A549 (cell line): ENCODE results near the gene MFSD12. TPM values are rescaled to one million over a fixed set of nuclear protein-coding genes. Genes with fewer than 3 reads are reported as not detected.

Experiments used
- ATAC-seq, 2 experiments: fragments of 200-7000 bp in 1 of 2; fragments of >200 bp in 1 of 2; cut with Nextera tagmentation in 1 of 2; cut with Tn5 transposase in 1 of 2; 3 replicates each; pipeline versions ENCODE4 v1.8.0 to v1.9.1; 2018 to 2020; ENCODE audit warnings: mild to moderate bottlenecking in 1 of 2, moderate library complexity in 1 of 2
- CTCF ChIA-PET: fragments of 300-600 bp; sonication (Branson Sonifier 250); formaldehyde crosslinking; extraction: SDS; loops from one replicate; lab custom pipeline; 2021; ENCODE audit warnings: antibody characterized with exemption, inconsistent platforms; lab: Yijun Ruan, JAX
- POLR2A ChIA-PET: fragments of 350-600 bp; formaldehyde crosslinking; extraction: SDS; loops from one replicate; lab custom pipeline; 2021; ENCODE audit warnings: antibody characterized with exemption, inconsistent platforms; lab: Yijun Ruan, JAX
- DNase-seq, 2 experiments: peaks; one replicate each; pipeline versions ENCODE4 v3.0.0 to v3.0.0-alpha.2; 2011 to 2016; ENCODE audit warnings: low read depth in 1 of 2, low spot score in 1 of 2
- FAIRE-seq: peaks from 2 replicates; lab custom pipeline; 2011; peaks lifted over from hg19 to GRCh38; lab: Jason Lieb, UNC
- H3K27ac ChIP-seq, 2 experiments: fragments of >200 bp; sonication (Bioruptor Twin); formaldehyde crosslinking; 3 replicates each; pipeline ENCODE4 v1.5.1; 2016 to 2017
- H3K4me1 ChIP-seq: fragments of >200 bp; sonication (Bioruptor Twin); formaldehyde crosslinking; 3 replicates; pipeline ENCODE4 v1.6.1; 2016
- H3K4me2 ChIP-seq: fragments of >200 bp; sonication (Bioruptor Twin); formaldehyde crosslinking; 3 replicates; pipeline ENCODE4 v1.6.1; 2016
- H3K4me3 ChIP-seq: fragments of >200 bp; sonication (Bioruptor Twin); formaldehyde crosslinking; 3 replicates; pipeline ENCODE4 v1.5.1; 2016
- H3K9me3 ChIP-seq: fragments of >200 bp; sonication (Bioruptor Twin); formaldehyde crosslinking; 3 replicates; pipeline ENCODE4 v1.6.1; 2016
- ATOH8 ChIP-seq: fragments of 250-450 bp; sonication (Bioruptor Pico); IDR thresholded peaks from 2 replicates; pipeline ENCODE4 v1.5.0; 2020; ENCODE audit warnings: low read depth, mild to moderate bottlenecking, moderate library complexity
- CBX8 ChIP-seq: fragments of 200-600 bp; sonication (generic); IDR thresholded peaks from 2 replicates; pipeline ENCODE4 v1.6.1; 2016
- CEBPB ChIP-seq, 2 experiments: fragments of >200 bp in 1 of 2; sonication (Bioruptor Twin) in 1 of 2; formaldehyde crosslinking in 1 of 2; IDR thresholded peaks; 2 replicates each; pipeline ENCODE4 v1.6.1; 2012 to 2016
- CHD2 ChIP-seq: fragments of 150-350 bp; IDR thresholded peaks from 2 replicates; pipeline ENCODE4 v1.6.1; 2014; ENCODE audit warnings: low read length; ENCODE audit not compliant: partially characterized antibody
- CHD4 ChIP-seq: fragments of 200-600 bp; sonication (generic); IDR thresholded peaks from 2 replicates; pipeline ENCODE4 v1.6.1; 2016; ENCODE audit warnings: antibody characterized with exemption, mild to moderate bottlenecking, borderline replicate concordance
- FOSB ChIP-seq: fragments of 250-450 bp; sonication (Bioruptor Pico); IDR thresholded peaks from 2 replicates; pipeline ENCODE4 v1.5.0; 2020; ENCODE audit warnings: mild to moderate bottlenecking, moderate library complexity
- HES2 ChIP-seq: fragments of >200 bp; sonication (Bioruptor Twin); formaldehyde crosslinking; IDR thresholded peaks from 2 replicates; pipeline ENCODE4 v1.6.1; 2016
- HEYL ChIP-seq: fragments of 250-450 bp; sonication (Bioruptor Pico); IDR thresholded peaks from 2 replicates; pipeline ENCODE4 v1.8.0; 2021; ENCODE audit warnings: mild to moderate bottlenecking, moderate library complexity
- JUNB ChIP-seq: fragments of >200 bp; sonication (Bioruptor Twin); formaldehyde crosslinking; IDR thresholded peaks from 2 replicates; pipeline ENCODE4 v1.6.1; 2016
- KDM1A ChIP-seq: fragments of 200-600 bp; sonication (generic); IDR thresholded peaks from 2 replicates; pipeline ENCODE4 v1.6.1; 2016; ENCODE audit warnings: low read depth, mild to moderate bottlenecking
- MAFK ChIP-seq: fragments of 450-650 bp; IDR thresholded peaks from 2 replicates; pipeline ENCODE4 v1.6.1; 2014; ENCODE audit not compliant: partially characterized antibody
- NFE2L2 ChIP-seq: fragments of 150-350 bp; conservative IDR thresholded peaks from 2 replicates; pipeline ENCODE4 v1.6.1; 2014; ENCODE audit warnings: low read length
- NPAS2 ChIP-seq: fragments of 250-450 bp; sonication (Bioruptor Pico); IDR thresholded peaks from 2 replicates; pipeline ENCODE4 v1.8.0; 2022; ENCODE audit warnings: mild to moderate bottlenecking, moderate library complexity, borderline replicate concordance
- NR3C1 ChIP-seq: fragments of >200 bp; sonication (Bioruptor Twin); formaldehyde crosslinking; IDR thresholded peaks from 3 replicates; pipeline ENCODE4 v1.6.1; 2017
- PBX3 ChIP-seq: IDR thresholded peaks from 2 replicates; pipeline ENCODE4 v1.6.1; 2012
- PHF8 ChIP-seq: fragments of 200-600 bp; sonication (generic); IDR thresholded peaks from 2 replicates; pipeline ENCODE4 v1.6.1; 2016; ENCODE audit warnings: low read depth, mild to moderate bottlenecking, antibody characterized with exemption, moderate library complexity, borderline replicate concordance
- POLR2A ChIP-seq: IDR thresholded peaks from 2 replicates; pipeline ENCODE4 v1.6.1; 2012; ENCODE audit warnings: mild to moderate bottlenecking, low read length
- RAD21 ChIP-seq, 2 experiments: fragments of >200 bp in 1 of 2; sonication (Bioruptor Twin) in 1 of 2; formaldehyde crosslinking in 1 of 2; IDR thresholded peaks in 1 of 2; conservative IDR thresholded peaks in 1 of 2; 2 replicates in 1 of 2; 3 replicates in 1 of 2; pipeline ENCODE4 v1.6.1; 2012 to 2018; ENCODE audit warnings: inconsistent platforms in 1 of 2
- RCOR1 ChIP-seq: fragments of 150-350 bp; IDR thresholded peaks from 2 replicates; pipeline ENCODE4 v1.6.1; 2014; ENCODE audit warnings: antibody characterized with exemption, low read length, low read depth
- RNF2 ChIP-seq: fragments of 200-600 bp; sonication (generic); IDR thresholded peaks from 2 replicates; pipeline ENCODE4 v1.6.1; 2016; ENCODE audit warnings: low read depth, mild to moderate bottlenecking, antibody characterized with exemption, moderate library complexity, borderline replicate concordance
- SREBF2 ChIP-seq: fragments of 450-650 bp; IDR thresholded peaks from 2 replicates; pipeline ENCODE4 v1.6.1; 2014; ENCODE audit warnings: mild to moderate bottlenecking, moderate library complexity
- TFCP2L1 ChIP-seq: fragments of 250-450 bp; sonication (Bioruptor Pico); IDR thresholded peaks from 2 replicates; pipeline ENCODE4 v1.5.0; 2021; ENCODE audit warnings: mild to moderate bottlenecking
- ZC3H11A ChIP-seq: fragments of 450-650 bp; IDR thresholded peaks from 2 replicates; pipeline ENCODE4 v1.6.1; 2014; ENCODE audit warnings: antibody characterized with exemption, mild to moderate bottlenecking
- ZFP36 ChIP-seq: fragments of 450-650 bp; IDR thresholded peaks from 2 replicates; pipeline ENCODE4 v1.6.1; 2014; ENCODE audit warnings: borderline replicate concordance; ENCODE audit not compliant: partially characterized antibody
- ZSCAN20 ChIP-seq: fragments of 250-450 bp; sonication (Bioruptor Pico); IDR thresholded peaks from 2 replicates; pipeline ENCODE4 v1.8.0; 2022; ENCODE audit warnings: mild to moderate bottlenecking, moderate library complexity
- WGBS: methylation state at CpG from one replicate; pipeline ENCODE4 v1.1.6; 2017; ENCODE audit errors: missing lambda C conversion rate; 5-methylcytosine and 5-hydroxymethylcytosine counted together
- polyA plus RNA-seq, 4 experiments: library from polyadenylated mRNA; depleted of rRNA in 3 of 4; stranded (reverse); fragments of >200 nt; fragmentation: RNase III in 1 of 4; extraction: RNeasy Plus Mini Kit Qiagen cat#74134 plus additional on column Dnase treatment in 1 of 4; gene quantifications; 2 replicates in 3 of 4; 3 replicates in 1 of 4; pipeline ENCODE4 v1.2.3, GENCODE V29; 2011 to 2017

Gene MFSD12
- polyA plus RNA-seq, 2 of the 4 experiments (the other 2 are of a cell fraction) = 52.5 to 115 TPM

DNA sequence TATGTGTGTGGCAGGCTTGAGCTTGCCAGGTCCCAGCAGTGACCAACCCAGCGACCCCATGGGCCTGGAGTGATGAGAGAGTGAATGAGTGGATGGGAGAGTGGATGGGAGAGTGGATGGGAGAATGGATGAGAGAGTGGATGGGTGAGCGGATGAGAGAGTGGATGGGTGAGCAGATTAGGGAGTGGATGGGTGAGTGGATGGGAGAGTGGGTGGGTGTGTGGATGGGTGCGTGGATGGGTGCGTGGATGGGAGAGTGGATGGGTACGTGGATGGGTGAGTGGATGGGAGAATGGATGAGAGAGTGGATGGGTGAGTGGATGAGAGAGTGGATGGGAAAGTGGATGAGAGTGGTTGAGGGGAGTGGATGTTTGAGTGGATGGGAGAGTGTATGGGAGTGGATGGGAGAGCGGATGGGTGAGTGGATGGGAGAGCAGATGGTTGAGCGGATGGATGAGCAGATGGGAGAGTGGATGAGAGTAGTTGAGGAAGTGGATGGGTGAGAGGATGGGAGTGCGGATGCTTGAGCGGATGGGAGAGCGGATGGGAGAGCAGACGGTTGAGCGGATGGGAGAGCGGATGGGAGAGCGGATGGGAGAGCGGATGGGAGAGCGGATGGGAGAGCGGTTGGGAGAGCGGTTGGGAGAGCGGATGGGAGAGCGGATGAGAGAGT is 28.7 kb downstream of the MFSD12 start (continued):
- TF ChIP-seq KDM1A = no peak

GRCh38 chr19:3528080-3528479 is 29.3 kb downstream of the MFSD12 start:
- Histone ChIP-seq H3K9me3 (no peaks in the 10 kb centered on the region), H3K4me1 (no peaks in the 10 kb centered on the region), H3K27ac (no peak overlapping the region), H3K4me2 (no peak overlapping the region), H3K4me3 (no peak overlapping the region)
- ChIA-PET POLR2A (no interaction called here), CTCF (interaction anchor here (0.6 to 1.2 kb wide), 2 partner anchors 28 to 202 kb away, joined by 3 read pairs; no protein-coding TSS in a partner anchor)
- DNase-seq (no peak), ATAC-seq (no peak), FAIRE-seq (no peak)
- TF ChIP-seq ZC3H11A (no peak), CHD4 (no peak), NPAS2 (CRISPR knock-in tag) (no peak), FOSB (CRISPR knock-in tag) (no peak), ZFP36 (no peak), NFE2L2 (no peak), HEYL (CRISPR knock-in tag) (no peak), CEBPB (IDR thresholded peaks at IDR 0.05) (no peak), ZSCAN20 (CRISPR knock-in tag) (no peak)
- WGBS = 95% methylated on average over 4 of the region's 14 CpGs

DNA sequence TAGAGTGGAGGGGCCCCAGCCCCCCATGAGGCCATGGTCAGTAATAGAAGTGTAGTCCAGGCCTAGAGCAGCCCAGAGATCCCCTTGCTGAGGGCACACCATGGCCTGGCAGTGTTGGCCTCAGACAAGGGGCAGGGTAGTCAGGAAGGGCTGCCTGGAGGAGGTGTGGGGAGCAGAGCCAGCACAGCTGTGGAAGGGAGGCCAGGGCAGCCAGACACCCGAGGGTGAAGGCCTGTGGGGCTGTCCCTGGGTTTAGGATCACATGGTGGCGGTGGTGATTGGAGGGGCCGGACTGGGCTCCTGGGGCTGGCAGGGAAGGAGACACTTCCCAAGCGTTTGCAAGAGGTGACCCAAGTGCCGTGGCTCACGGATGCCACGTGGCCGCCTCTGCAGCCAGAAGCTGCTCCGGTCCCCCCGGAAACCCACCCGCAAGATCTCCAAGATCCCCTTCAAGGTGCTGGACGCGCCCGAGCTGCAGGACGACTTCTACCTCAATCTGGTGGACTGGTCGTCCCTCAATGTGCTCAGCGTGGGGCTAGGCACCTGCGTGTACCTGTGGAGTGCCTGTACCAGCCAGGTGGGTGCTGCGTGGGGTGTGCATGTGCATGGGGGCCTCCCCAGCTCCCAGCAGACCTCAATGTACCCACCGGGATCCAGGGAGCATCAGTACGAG is 30.0 kb downstream of the MFSD12 start:
- ChIA-PET CTCF (interaction anchor here (0.6 to 1.3 kb wide), 5 partner anchors 11 to 201 kb away, joined by 3 read pairs; partner anchors contain the start of gene GIPC3), POLR2A (no interaction called here)
- Histone ChIP-seq H3K9me3 (no peaks in the 10 kb centered on the region), H3K4me1 (no peaks in the 10 kb centered on the region), H3K27ac (no peak overlapping the region), H3K4me2 (no peak overlapping the region), H3K4me3 (no peak overlapping the region)
- 87% methylated on average over 6 of the region's 21 CpGs for WGBS
- no peak for ATAC-seq
- DNase-seq = no peak
- no peak for TF ChIP-seq CBX8
- TF ChIP-seq TFCP2L1 = no peak
- TF ChIP-seq PHF8 = no peak
- no peak for TF ChIP-seq JUNB
- peak; percentile 32 for TF ChIP-seq ZFP36
- TF ChIP-seq RAD21 (conservative IDR thresholded peaks at IDR 0.05 in 1 of 2, IDR thresholded peaks at IDR 0.05 in 1 of 2) = no peak
- no peak for TF ChIP-seq SREBF2
- no peak for FAIRE-seq

DNA sequence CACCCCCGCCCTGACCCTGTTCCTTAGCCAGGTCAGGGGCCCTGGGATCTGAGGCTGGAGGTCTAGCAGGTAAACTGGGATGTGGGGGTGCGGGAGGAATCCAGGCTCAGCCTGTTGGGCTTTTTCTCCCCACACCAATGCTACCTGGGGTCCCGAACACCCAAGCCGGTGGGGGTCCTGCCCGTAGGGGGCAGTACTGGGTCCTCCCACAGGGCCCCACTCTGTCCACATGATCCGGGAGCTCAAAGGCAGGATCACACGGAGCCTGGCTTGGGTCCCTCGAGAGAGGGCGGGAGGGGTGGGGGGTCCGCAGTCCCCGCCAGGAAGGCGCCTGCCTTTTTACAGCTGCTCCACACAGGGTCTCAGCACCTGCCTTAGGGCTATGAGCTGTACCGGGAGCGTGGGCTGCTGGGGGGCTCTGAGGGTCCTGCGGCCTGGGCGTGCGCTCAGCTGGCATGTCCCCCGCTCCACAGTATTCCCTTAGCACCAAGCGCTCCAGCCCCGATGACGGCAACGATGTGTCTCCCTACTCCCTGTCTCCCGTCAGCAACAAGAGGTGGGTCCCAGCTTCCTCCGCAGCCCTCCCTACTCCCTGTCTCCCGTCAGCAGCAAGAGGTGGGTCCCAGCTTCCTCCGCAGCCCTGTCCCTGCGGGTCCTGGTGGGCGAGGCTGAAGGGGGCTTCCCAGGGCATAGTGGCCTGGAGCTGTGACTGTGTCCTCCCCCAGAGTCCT is 30.7 kb downstream of the MFSD12 start:
- ChIA-PET CTCF (interaction anchor here (0.9 to 1.3 kb wide), 4 partner anchors 10 to 97 kb away, joined by 3 to 5 read pairs (median 3); partner anchors contain the start of gene GIPC3), POLR2A (no interaction called here)
- DNase-seq (no peak), ATAC-seq (no peak), FAIRE-seq (no peak)
- Histone ChIP-seq H3K27ac (no peak overlapping the region), H3K9me3 (no peaks in the 10 kb centered on the region), H3K4me2 (no peak overlapping the region), H3K4me1 (no peaks in the 10 kb centered on the region), H3K4me3 (no peak overlapping the region)
- 96% methylated on average over 15 of the region's 28 CpGs for WGBS
- TF ChIP-seq NPAS2 (CRISPR knock-in tag) (no peak), CEBPB (IDR thresholded peaks at IDR 0.05) (no peak), PBX3 (no peak), ATOH8 (CRISPR knock-in tag) (no peak), HES2 (no peak), RCOR1 (no peak), NR3C1 (no peak), RNF2 (no peak), POLR2A (no peak), CBX8 (no peak), ZC3H11A (no peak), CHD2 (no peak), SREBF2 (no peak), MAFK (no peak)
